Activated naive CD4-positive, alpha-beta T cell treated with anti-CD3 and anti-CD28 coated beads, Interleukin-2, amount 10 ng/mL, durations not matched to agents 7 days and 5 days (primary cell): Measurements from ENCODE around the gene CCDC148.
"Not testable (repeated sequence)": the region's sequence is repeated elsewhere in the genome, so short reads cannot be mapped to it uniquely, and the experiment has no call there.

ENCODE experiments used
- CTCF ChIA-PET: fragments of 350-600 bp; sonication (Branson Sonifier 250); formaldehyde crosslinking; loops from one replicate; lab custom pipeline; 2021; ENCODE audit warnings: antibody characterized with exemption; lab: Charles Lee
- DNase-seq: peaks from one replicate; pipeline ENCODE4 v3.0.0-alpha.2; 2020
- H3K27ac Mint-ChIP-seq: one replicate; pipeline ENCODE4 v1.8.0; 2021; ENCODE audit warnings: mild to moderate bottlenecking, moderate library complexity, mixed read lengths
- H3K27me3 Mint-ChIP-seq: one replicate; pipeline ENCODE4 v1.8.0; 2021; ENCODE audit warnings: mild to moderate bottlenecking, mixed read lengths
- H3K36me3 Mint-ChIP-seq: one replicate; pipeline ENCODE4 v1.8.0; 2021; ENCODE audit warnings: mixed read lengths
- H3K4me1 Mint-ChIP-seq: one replicate; pipeline ENCODE4 v1.8.0; 2021; ENCODE audit warnings: mixed read lengths
- H3K4me3 Mint-ChIP-seq: one replicate; pipeline ENCODE4 v1.8.0; 2021; ENCODE audit warnings: mild to moderate bottlenecking, moderate library complexity, mixed read lengths
- H3K9me3 Mint-ChIP-seq: one replicate; pipeline ENCODE4 v1.8.0; 2021; ENCODE audit warnings: mixed read lengths

The CCDC148 gene

GRCh38 chr2:158489366-158490112 is 33.0 kb upstream of the CCDC148 start:
- H3K4me1 Mint-ChIP-seq = no peaks in the 10 kb centered on the region
- H3K27me3 Mint-ChIP-seq = no peaks in the 10 kb centered on the region
- no peak for DNase-seq
- H3K4me3 Mint-ChIP-seq = no peak overlapping the region
- CTCF ChIA-PET = no interaction called here
- H3K36me3 Mint-ChIP-seq = no peaks in the 10 kb centered on the region
- H3K9me3 Mint-ChIP-seq = no peaks in the 10 kb centered on the region
- no peak overlapping the region for H3K27ac Mint-ChIP-seq

- no peaks in the 10 kb centered on the region for H3K27me3 Mint-ChIP-seq
- no peaks in the 10 kb centered on the region for H3K36me3 Mint-ChIP-seq
- no peak overlapping the region for H3K4me3 Mint-ChIP-seq
- H3K9me3 Mint-ChIP-seq = no peaks in the 10 kb centered on the region
- H3K27ac Mint-ChIP-seq = no peak overlapping the region
- CTCF ChIA-PET = no interaction called here
- no peaks in the 10 kb centered on the region for H3K4me1 Mint-ChIP-seq
- no peak for DNase-seq
These were observed 32.1 kb upstream of the CCDC148 start for GRCh38 chr2:158488442-158489216.

- Mint-ChIP-seq H3K9me3 (no peaks in the 10 kb centered on the region), H3K27me3 (no peaks in the 10 kb centered on the region), H3K4me1 (no peaks in the 10 kb centered on the region), H3K4me3 (no peak overlapping the region), H3K36me3 (no peaks in the 10 kb centered on the region), H3K27ac (no peak overlapping the region)
- CTCF ChIA-PET = no interaction called here
- DNase-seq = no peak
These were observed 30.9 kb upstream of the CCDC148 start for GRCh38 chr2:158487419-158487818.

- Mint-ChIP-seq H3K9me3 (no peaks in the 10 kb centered on the region), H3K4me3 (no peak overlapping the region), H3K36me3 (no peaks in the 10 kb centered on the region), H3K4me1 (no peaks in the 10 kb centered on the region), H3K27ac (no peak overlapping the region), H3K27me3 (no peaks in the 10 kb centered on the region)
- DNase-seq = no peak
- CTCF ChIA-PET = no interaction called here
These were observed 30.4 kb upstream of the CCDC148 start for GRCh38 chr2:158486970-158487325.

GRCh38 chr2:158486150-158486969 is 29.8 kb upstream of the CCDC148 start:
- CTCF ChIA-PET = no interaction called here
- DNase-seq = no peak
- Mint-ChIP-seq H3K27me3 (no peaks in the 10 kb centered on the region), H3K36me3 (no peaks in the 10 kb centered on the region), H3K4me3 (no peak overlapping the region), H3K27ac (no peak overlapping the region), H3K4me1 (no peaks in the 10 kb centered on the region), H3K9me3 (no peaks in the 10 kb centered on the region)

GRCh38 chr2:158484892-158485556 is 28.5 kb upstream of the CCDC148 start:
- H3K4me1 Mint-ChIP-seq = no peaks in the 10 kb centered on the region
- H3K36me3 Mint-ChIP-seq = peaks cover 1% of the 10 kb centered on the region
- no peak overlapping the region for H3K4me3 Mint-ChIP-seq
- H3K27me3 Mint-ChIP-seq = no peaks in the 10 kb centered on the region
- CTCF ChIA-PET = no interaction called here
- no peak overlapping the region for H3K27ac Mint-ChIP-seq
- no peaks in the 10 kb centered on the region for H3K9me3 Mint-ChIP-seq
- no peak for DNase-seq

GRCh38 chr2:158482594-158482993 is 26.0 kb upstream of the CCDC148 start:
- Mint-ChIP-seq H3K4me3 (no peak overlapping the region), H3K27ac (no peak overlapping the region), H3K36me3 (peaks cover 4% of the 10 kb centered on the region), H3K9me3 (no peaks in the 10 kb centered on the region), H3K4me1 (peaks cover 7% of the 10 kb centered on the region), H3K27me3 (no peaks in the 10 kb centered on the region)
- CTCF ChIA-PET = no interaction called here
- no peak for DNase-seq

GRCh38 chr2:158481116-158481515 is 24.6 kb upstream of the CCDC148 start:
- DNase-seq = no peak
- CTCF ChIA-PET = no interaction called here

GRCh38 chr2:158478816-158479215 is 22.3 kb upstream of the CCDC148 start:
- CTCF ChIA-PET = interaction anchor here (1.4 kb wide), 1 partner anchor 11 kb away, joined by 4 read pairs; no protein-coding TSS in a partner anchor
- Mint-ChIP-seq H3K36me3 (peaks cover 8% of the 10 kb centered on the region), H3K9me3 (no peaks in the 10 kb centered on the region), H3K4me1 (peaks cover 26% of the 10 kb centered on the region), H3K27me3 (no peaks in the 10 kb centered on the region), H3K27ac (no peak overlapping the region), H3K4me3 (no peak overlapping the region)
- DNase-seq = no peak

More at GRCh38 chr2:158481116-158481515, 24.6 kb upstream of the CCDC148 start:
- no peaks in the 10 kb centered on the region for H3K9me3 Mint-ChIP-seq
- peaks cover 6% of the 10 kb centered on the region for H3K36me3 Mint-ChIP-seq
- no peak overlapping the region for H3K27ac Mint-ChIP-seq
- no peak overlapping the region for H3K4me3 Mint-ChIP-seq
- no peaks in the 10 kb centered on the region for H3K27me3 Mint-ChIP-seq
- peaks cover 19% of the 10 kb centered on the region for H3K4me1 Mint-ChIP-seq

GRCh38 chr2:158478237-158478636 is 21.7 kb upstream of the CCDC148 start:
- Mint-ChIP-seq H3K4me3 (no peak overlapping the region), H3K36me3 (peaks cover 8% of the 10 kb centered on the region), H3K27ac (no peak overlapping the region), H3K4me1 (peaks cover 26% of the 10 kb centered on the region), H3K27me3 (no peaks in the 10 kb centered on the region), H3K9me3 (no peaks in the 10 kb centered on the region)
- DNase-seq = no peak
- CTCF ChIA-PET = interaction anchor here (1.6 kb wide), 1 partner anchor 13 kb away, joined by 4 read pairs; no protein-coding TSS in a partner anchor

- CTCF ChIA-PET = interaction anchor here (1.6 kb wide), 1 partner anchor 12 kb away, joined by 4 read pairs; no protein-coding TSS in a partner anchor
- H3K4me3 Mint-ChIP-seq = no peak overlapping the region
These were observed 20.6 kb upstream of the CCDC148 start for GRCh38 chr2:158477202-158477601.

GRCh38 chr2:158474526-158475011 is 18.0 kb upstream of the CCDC148 start:
- peaks cover 26% of the 10 kb centered on the region for H3K4me1 Mint-ChIP-seq
- H3K27me3 Mint-ChIP-seq, H3K4me3 Mint-ChIP-seq, CTCF ChIA-PET, H3K9me3 Mint-ChIP-seq, H3K27ac Mint-ChIP-seq, DNase-seq: not testable (repeated sequence)
- H3K36me3 Mint-ChIP-seq = peaks cover 20% of the 10 kb centered on the region

More at GRCh38 chr2:158477202-158477601, 20.6 kb upstream of the CCDC148 start:
- Mint-ChIP-seq H3K27me3 (no peaks in the 10 kb centered on the region), H3K36me3 (peaks cover 11% of the 10 kb centered on the region), H3K27ac (peak overlapping the region; percentile 81), H3K9me3 (no peaks in the 10 kb centered on the region), H3K4me1 (peaks cover 26% of the 10 kb centered on the region)
- DNase-seq = no peak

- Mint-ChIP-seq H3K4me3 (no peak overlapping the region), H3K4me1 (peaks cover 26% of the 10 kb centered on the region), H3K9me3 (no peaks in the 10 kb centered on the region), H3K27ac (no peak overlapping the region), H3K36me3 (peaks cover 23% of the 10 kb centered on the region), H3K27me3 (no peaks in the 10 kb centered on the region)
- DNase-seq = no peak
- CTCF ChIA-PET = no interaction called here
These were observed 17.3 kb upstream of the CCDC148 start for GRCh38 chr2:158473719-158474392.
